ENCODE data around the gene TMED7.

Gene TMED7

DNA sequence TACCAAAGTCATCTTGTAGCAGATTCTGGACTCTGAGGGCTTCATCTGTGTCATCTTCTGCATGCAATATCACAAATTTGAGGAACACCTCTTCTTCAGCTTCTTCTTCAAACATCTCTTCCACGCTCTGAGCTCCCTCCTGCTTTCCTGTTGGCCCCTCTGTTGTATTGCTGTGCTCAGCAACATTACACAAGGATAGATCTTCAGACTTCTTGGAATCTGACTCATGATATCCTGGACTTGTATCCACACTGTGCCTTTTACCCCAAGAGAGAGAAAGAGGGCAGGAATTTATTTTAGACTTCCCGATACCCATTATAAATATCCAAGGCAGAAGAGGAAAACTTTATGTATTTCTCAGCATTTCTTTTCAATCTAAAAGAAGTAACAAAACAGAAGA lies 44.9 kb downstream of the TMED7 start:
- no peak for DNase-seq (ENCODE audit: low spot score)

DNA sequence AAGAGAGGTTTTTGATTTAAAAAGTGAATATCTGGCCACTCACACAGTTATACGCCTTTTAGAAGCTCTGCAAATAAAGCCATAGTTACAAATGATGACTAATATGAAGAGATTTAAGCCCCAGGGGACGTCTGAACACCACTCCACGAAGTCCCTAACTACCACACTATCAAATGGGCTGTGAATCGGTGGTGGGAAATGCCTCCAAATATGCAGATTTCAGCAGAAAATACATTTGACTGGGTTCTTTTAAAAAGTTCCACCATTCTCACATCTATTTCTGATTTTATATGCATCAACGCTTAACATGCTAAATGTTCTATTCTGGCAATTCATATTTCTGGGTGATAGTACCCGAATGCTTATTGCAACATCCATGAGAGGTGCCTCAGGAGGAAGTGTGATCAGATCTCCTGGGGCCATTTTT lies 46.1 kb downstream of the TMED7 start:
- DNase-seq (ENCODE audit: low spot score) = no peak

DNA sequence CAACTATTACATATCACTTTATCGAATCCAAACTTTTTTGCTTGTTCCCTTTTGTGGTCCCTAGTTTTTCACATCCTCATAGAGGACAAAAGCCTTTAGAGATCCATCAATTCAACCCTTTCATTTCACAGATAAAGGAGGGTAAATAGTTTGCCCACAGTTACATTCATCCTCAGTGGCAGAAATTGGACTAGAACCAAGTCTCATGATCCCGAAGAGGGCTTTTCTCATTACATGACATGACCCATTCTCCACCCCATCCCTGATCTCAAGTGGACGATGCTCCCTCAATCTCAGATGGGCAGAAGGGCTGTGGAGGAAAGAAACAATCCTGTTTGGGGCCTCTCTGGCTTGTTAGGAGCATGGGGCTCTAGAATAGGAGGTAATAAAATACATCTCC lies 46.6 kb downstream of the TMED7 start:
- no peak for DNase-seq (ENCODE audit: low spot score)

DNA sequence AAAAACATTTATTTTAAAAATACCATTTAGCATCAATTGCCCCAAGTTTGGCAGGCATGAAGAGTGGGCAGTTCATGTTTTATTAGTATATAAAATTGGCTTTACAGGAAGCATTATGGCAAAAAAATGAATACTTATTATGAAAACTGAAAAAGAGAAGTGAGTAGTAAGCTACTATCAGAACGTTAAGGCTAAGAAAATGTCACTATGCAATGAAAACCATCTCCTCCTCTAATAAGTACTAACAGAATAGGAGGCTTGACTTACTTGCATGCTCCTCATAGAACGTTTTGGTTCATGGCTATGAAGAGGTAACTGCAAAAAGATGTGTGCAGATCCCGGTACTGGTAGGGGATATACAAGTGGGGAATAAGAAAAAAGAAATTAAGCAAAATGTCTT lies 47.2 kb downstream of the TMED7 start:
- DNase-seq (ENCODE audit: low spot score) = no peak

DNA sequence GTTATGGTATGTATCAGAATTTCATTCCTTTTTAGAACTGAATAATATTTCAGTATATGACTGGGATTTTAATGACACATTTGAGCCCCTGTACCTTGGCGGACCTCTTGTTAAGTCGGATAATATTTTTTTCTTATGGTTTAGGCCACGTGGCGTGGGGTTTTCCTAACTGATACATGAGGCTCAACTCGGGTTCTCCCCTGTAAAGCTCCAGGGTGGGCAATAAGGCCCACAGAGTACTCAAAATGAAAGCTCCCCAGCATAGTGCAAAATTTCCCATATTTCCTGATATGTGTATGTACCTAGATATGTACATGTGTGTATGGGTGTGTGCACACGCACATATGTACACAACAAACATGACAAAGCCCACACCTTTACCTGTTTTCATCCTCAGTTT lies 48.1 kb downstream of the TMED7 start:
- DNase-seq (ENCODE audit: low spot score) = no peak

DNA sequence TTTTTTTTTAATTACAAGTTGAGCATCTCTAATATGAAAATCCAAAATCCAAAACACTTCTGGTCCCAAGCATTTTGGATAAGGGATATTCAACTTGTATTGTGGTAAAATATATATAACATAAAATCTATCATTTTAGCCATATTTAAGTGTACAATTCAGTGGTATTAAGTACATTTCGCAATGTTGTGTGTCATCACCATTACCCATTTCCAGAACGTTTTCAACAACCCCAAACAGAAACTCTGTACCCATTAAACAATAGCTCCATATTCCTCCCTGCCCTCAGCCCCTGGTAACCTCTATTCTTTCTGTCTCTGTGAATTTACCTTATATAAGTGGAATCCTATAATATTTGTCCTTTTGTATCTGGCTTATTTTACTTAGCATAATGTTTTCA lies 48.5 kb downstream of the TMED7 start:
- DNase-seq (ENCODE audit: low spot score) = no peak

DNA sequence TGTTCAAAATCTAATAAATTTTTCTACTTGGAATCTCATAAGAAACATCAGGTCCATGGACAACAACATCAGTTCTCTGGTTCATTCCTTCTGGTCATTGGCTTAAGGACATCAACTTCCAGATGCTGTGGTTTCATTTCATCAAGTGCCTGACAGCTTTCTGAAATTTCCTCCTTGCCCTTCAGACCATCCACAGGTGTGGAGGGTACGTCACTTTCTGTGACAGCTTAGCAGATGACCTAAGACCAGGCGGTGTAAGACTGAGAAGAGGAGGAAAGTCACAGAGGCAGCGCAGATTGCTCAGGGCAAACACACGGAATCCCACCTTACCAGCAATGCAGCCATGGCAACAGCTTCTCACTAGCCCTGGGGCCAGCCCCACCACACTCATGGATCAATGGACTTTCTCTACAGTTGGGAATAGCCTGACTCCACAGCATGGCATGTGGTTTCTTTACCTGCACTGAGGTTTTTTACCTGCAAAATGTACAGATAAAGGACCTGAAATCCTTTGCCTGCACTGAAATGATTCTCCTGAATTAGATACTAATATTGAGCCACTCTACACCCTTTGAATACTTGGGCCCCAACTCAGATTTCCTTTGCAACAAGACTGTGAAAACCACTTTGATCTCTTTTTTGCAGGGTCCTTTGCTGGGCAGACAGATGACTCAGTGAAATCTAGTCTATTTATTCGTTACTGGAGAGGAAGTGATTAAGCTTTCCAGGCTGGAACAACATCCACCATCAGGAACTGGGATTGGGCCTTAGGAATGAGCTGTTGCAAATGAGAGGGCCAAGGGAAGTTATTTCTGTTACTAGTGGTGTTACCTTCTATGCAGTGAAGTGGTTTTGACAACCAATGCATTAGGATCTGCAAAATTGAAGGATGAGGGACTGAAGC lies 50.4 kb downstream of the TMED7 start:
- DNase-seq (ENCODE audit: low spot score) = no peak

DNA sequence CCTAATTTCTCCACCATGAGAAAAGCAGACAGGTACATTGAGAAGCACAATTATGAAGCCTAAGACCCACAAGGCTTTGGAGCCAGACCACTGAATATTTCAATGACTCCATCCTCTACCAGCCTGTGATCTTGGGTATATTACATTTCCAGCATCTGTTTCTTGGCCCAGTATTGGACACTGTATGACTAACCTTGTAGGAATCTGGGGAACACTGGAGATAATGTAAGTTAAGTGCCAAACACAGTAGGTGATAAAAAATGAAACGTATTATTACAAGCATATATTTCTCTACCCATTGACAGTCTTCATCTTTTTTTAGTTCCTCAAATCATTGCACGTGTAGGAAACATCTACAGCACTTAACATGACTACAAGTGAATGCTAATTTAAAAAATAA lies 52.7 kb downstream of the TMED7 start:
- DNase-seq (ENCODE audit: low spot score) = no peak

DNA sequence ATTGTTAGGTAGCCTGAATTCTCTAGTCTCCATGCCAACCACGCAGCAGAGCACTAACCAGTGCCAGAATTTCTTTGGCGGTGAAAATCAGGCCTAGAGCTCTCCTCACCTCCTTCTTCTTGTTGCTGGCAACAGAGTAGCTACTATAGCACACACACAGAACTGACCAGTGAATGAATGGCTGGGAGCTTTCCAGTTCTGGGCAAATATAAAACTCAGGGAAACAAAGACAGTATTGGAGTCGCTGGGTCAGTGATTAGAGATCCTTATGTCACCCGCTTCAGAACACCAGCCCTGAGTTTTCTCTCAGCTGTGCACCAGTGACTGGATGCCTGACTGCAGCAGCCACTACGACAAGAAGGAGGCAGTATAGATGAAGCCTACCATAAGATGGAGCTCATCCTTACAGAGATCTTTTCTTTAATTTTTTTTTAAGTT lies 54.4 kb downstream of the TMED7 start:
- DNase-seq (ENCODE audit: low spot score) = no peak

DNA sequence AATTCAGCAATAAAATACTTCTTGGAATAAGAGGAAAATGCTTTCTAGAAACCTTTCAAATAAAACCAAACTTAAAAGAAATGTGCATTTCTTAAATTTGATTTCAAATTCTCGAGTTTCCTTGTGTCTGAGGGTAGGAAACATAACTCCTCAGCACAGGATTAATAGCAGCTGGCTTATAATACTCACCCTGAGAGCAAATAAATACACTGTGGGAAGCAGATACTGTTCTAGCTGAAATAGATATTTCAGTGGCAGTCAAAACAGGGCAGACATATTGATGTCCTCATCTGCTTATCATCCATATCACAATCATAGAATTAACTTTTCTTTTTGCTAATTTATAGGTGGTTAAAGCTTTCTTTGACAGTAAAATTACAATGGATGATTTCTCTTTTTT lies 57.2 kb downstream of the TMED7 start:
- no peak for DNase-seq (ENCODE audit: low spot score)

DNA sequence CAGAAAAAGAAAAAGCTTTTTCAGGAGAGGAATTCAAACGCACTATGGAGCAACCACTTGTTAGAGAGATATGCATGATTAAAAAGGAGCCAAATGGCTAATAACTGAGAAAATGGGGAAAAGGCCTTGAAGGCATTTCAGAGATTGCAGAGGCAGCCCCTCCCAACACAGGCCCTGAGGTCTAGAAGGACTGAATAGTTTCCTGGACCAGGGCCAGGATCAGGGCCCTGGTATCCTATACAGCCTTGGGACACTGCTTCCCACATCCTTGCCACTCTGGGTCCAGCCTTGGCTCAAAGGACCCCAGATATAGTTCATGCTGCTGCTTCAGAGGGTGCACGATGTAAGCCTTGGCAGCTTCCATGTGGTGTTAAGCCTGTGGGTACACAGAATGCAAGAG lies 60.6 kb downstream of the TMED7 start:
- DNase-seq (ENCODE audit: low spot score) = no peak
